MM.1S (cell line): ENCODE measurements around the gene TMC2.

Experiments used
- DNase-seq: peaks from one replicate; pipeline ENCODE4 v3.0.0-alpha.2; 2015
- H2AFZ ChIP-seq: fragments of 300-600 bp; sonication (generic); 2 replicates; pipeline ENCODE4 v1.6.0; 2016; ENCODE audit warnings: antibody characterized with exemption, low read length
- H3F3A ChIP-seq: fragments of 300-600 bp; sonication (generic); 2 replicates; pipeline ENCODE4 v1.6.1; 2016; ENCODE audit warnings: mild to moderate bottlenecking, antibody characterized with exemption, low read length, moderate library complexity, mixed read lengths; ENCODE audit not compliant: insufficient read depth
- H3K27ac ChIP-seq: fragments of 300-600 bp; sonication (generic); 2 replicates; pipeline ENCODE4 v1.5.1; 2016; ENCODE audit warnings: mild to moderate bottlenecking, low read length
- H3K27me3 ChIP-seq: fragments of 300-600 bp; sonication (generic); replicated peaks from 2 replicates; pipeline ENCODE4 v1.6.0; 2016; ENCODE audit warnings: low read length; ENCODE audit not compliant: insufficient read depth
- H3K36me3 ChIP-seq: fragments of 300-600 bp; sonication (generic); replicated peaks from 2 replicates; pipeline ENCODE4 v1.6.1; 2016; ENCODE audit warnings: mild to moderate bottlenecking, low read length, mixed read lengths; ENCODE audit not compliant: insufficient read depth
- H3K4me1 ChIP-seq: fragments of 300-600 bp; sonication (generic); 2 replicates; pipeline ENCODE4 v1.6.1; 2016; ENCODE audit warnings: low read length, mixed read lengths
- H3K4me2 ChIP-seq: fragments of 300-600 bp; sonication (generic); 2 replicates; pipeline ENCODE4 v1.6.0; 2016; ENCODE audit warnings: low read depth, low read length
- H3K4me3 ChIP-seq: fragments of 300-600 bp; sonication (generic); 2 replicates; pipeline ENCODE4 v1.5.1; 2016; ENCODE audit warnings: low read length, mixed read lengths
- H3K79me2 ChIP-seq: fragments of 300-600 bp; sonication (generic); 2 replicates; pipeline ENCODE4 v1.6.1; 2016; ENCODE audit warnings: mixed run types, low read length, mixed read lengths
- H3K9ac ChIP-seq: fragments of 300-600 bp; sonication (generic); 2 replicates; pipeline ENCODE4 v1.6.1; 2016; ENCODE audit warnings: low read length, mixed read lengths
- H3K9me2 ChIP-seq: fragments of 300-600 bp; sonication (generic); replicated peaks from 2 replicates; pipeline ENCODE4 v1.6.1; 2016; ENCODE audit warnings: mild to moderate bottlenecking, low read length, mixed read lengths; ENCODE audit not compliant: insufficient read depth
- H3K9me3 ChIP-seq: fragments of 300-600 bp; sonication (generic); replicated peaks from 2 replicates; pipeline ENCODE4 v1.6.1; 2016; ENCODE audit warnings: mild to moderate bottlenecking, low read length, mixed read lengths; ENCODE audit not compliant: insufficient read depth
- H4K20me1 ChIP-seq: fragments of 300-600 bp; sonication (generic); 2 replicates; pipeline ENCODE4 v1.6.1; 2016; ENCODE audit warnings: mild to moderate bottlenecking, low read length, moderate library complexity, mixed read lengths; ENCODE audit not compliant: insufficient read depth
- EZH2 ChIP-seq: fragments of 300-600 bp; sonication (generic); optimal IDR thresholded peaks from 2 replicates; pipeline ENCODE3; 2017; ENCODE audit warnings: low read depth, mild to moderate bottlenecking, antibody characterized with exemption, low read length, mixed read lengths
- EZH2phosphoT487 ChIP-seq: fragments of 300-600 bp; sonication (generic); IDR thresholded peaks from 2 replicates; pipeline ENCODE4 v1.6.1; 2018; ENCODE audit warnings: antibody characterized with exemption, low read length
- TF ChIP-seq, protein P1 (sequence below): fragments of 300-600 bp; sonication (generic); IDR thresholded peaks from 2 replicates; pipeline ENCODE4 v1.5.1; 2016; ENCODE audit warnings: antibody characterized with exemption, low read length, mixed read lengths

TMC2 gene

DNA sequence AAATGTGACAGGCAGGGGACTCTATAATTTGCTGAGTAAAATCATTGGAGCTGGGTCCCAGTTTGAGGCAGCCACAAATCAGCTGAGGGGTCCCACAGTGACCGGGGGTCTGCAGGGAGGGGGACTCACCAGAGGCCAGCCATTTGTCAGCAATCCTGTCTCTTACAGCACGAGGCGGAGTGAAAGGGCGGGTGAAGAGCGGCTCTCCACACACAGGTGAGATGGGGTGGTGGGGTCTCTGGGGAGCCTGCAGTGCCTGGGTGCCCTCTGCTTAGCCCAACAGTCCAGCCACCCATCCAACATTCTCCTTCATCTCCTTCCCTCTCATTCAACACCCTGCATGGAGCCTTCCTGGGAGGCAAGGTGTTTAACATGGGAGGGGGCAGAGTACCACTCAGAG is 728 bp downstream of the TMC2 start:
- no peaks in the 10 kb centered on the region for H3F3A ChIP-seq
- H3K4me2 ChIP-seq, result no peak overlapping the region
- H3K27ac ChIP-seq, result no peak overlapping the region
- no peaks in the 10 kb centered on the region for H3K9me3 ChIP-seq
- H2AFZ ChIP-seq, result no peak overlapping the region
- no peaks in the 10 kb centered on the region for H3K9me2 ChIP-seq
- H3K4me3 ChIP-seq, result no peak overlapping the region
- TF ChIP-seq, protein P1, sequence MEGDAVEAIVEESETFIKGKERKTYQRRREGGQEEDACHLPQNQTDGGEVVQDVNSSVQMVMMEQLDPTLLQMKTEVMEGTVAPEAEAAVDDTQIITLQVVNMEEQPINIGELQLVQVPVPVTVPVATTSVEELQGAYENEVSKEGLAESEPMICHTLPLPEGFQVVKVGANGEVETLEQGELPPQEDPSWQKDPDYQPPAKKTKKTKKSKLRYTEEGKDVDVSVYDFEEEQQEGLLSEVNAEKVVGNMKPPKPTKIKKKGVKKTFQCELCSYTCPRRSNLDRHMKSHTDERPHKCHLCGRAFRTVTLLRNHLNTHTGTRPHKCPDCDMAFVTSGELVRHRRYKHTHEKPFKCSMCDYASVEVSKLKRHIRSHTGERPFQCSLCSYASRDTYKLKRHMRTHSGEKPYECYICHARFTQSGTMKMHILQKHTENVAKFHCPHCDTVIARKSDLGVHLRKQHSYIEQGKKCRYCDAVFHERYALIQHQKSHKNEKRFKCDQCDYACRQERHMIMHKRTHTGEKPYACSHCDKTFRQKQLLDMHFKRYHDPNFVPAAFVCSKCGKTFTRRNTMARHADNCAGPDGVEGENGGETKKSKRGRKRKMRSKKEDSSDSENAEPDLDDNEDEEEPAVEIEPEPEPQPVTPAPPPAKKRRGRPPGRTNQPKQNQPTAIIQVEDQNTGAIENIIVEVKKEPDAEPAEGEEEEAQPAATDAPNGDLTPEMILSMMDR, result no peak
- TF ChIP-seq EZH2phosphoT487 (no peak), EZH2 (no peak)
- peaks cover 25% of the 10 kb centered on the region for H3K27me3 ChIP-seq
- no peaks in the 10 kb centered on the region for H3K36me3 ChIP-seq
- no peaks in the 10 kb centered on the region for H3K79me2 ChIP-seq
- no peaks in the 10 kb centered on the region for H4K20me1 ChIP-seq
- no peak for DNase-seq
- H3K4me1 ChIP-seq, result no peaks in the 10 kb centered on the region
- no peak overlapping the region for H3K9ac ChIP-seq

DNA sequence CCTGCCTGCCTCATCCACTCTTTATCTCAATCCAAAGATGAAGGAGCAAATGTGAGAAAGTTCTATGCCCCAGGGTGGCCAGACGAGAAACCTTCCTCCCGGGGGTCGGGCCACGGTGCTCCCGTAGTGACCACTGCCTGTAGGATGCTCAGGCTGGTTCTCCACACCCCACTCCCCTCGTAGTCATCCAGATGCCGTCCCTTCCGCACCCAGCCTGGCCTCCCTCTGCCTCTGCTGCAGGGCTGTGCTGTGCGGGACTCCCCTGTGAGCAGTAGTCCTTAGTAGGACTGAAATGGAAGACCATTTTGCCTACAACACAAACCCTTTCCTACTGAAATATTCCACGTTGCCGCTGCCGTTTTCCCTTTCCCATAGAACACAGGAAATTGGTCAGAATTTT is 2.0 kb downstream of the TMC2 start:
- Histone ChIP-seq H3K9ac (no peak overlapping the region), H4K20me1 (no peaks in the 10 kb centered on the region), H3K27ac (no peak overlapping the region)

DNA sequence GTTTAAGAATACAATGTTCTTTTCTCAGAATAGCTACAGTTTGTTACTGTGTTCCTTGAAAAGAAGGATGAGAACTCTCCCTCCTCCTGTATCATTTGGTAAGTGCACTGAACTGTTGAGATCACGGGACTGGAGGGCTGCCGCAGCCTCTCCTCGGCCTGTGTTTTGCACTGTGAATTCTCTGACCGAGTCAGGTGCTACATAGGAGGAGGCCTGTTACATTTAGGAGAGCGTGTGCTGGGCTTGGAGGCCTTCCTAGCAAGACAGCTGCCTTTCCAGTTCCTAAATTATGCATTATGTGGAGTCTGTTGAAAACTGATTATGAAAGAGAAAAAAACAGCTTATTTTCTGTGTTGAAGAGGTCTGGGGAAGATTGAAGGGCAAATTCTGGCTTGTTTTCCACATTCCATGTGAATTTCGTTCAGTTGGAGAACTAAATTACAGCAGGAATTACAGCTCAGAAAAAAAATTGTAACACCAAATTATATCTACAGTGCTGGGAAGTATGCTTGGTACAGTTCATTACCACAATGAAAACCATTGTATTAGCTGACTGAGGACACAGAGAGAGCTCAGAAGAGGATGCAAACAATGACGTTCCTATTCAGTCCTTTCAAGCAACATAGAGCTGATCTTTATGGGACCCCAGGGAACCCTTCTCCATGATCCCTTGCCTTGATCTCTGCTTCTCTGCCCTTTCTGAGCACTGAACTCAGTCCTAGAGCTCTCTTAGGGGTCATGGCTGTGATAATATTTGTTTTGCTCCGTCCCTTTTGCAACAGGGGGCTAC is 2.8 kb downstream of the TMC2 start:
- H3K4me3 ChIP-seq, result no peak overlapping the region
- H2AFZ ChIP-seq, result no peak overlapping the region
- H3K9ac ChIP-seq, result no peak overlapping the region
- H3K36me3 ChIP-seq, result no peaks in the 10 kb centered on the region
- no peaks in the 10 kb centered on the region for H3K79me2 ChIP-seq
- H3K4me1 ChIP-seq, result no peaks in the 10 kb centered on the region
- no peak for DNase-seq
- H3F3A ChIP-seq, result no peaks in the 10 kb centered on the region
- peaks cover 20% of the 10 kb centered on the region for H3K27me3 ChIP-seq
- no peaks in the 10 kb centered on the region for H3K9me2 ChIP-seq
- H4K20me1 ChIP-seq, result no peaks in the 10 kb centered on the region
- TF ChIP-seq EZH2phosphoT487, result no peak
- TF ChIP-seq EZH2, result no peak
- TF ChIP-seq, protein P1, result no peak
- H3K27ac ChIP-seq, result no peak overlapping the region
- no peak overlapping the region for H3K4me2 ChIP-seq
- no peaks in the 10 kb centered on the region for H3K9me3 ChIP-seq

More for the DNA sequence above, 2.0 kb downstream of the TMC2 start:
- H3K79me2 ChIP-seq, result no peaks in the 10 kb centered on the region
- no peak overlapping the region for H3K4me3 ChIP-seq
- H3F3A ChIP-seq, result no peaks in the 10 kb centered on the region
- no peaks in the 10 kb centered on the region for H3K9me3 ChIP-seq
- peaks cover 25% of the 10 kb centered on the region for H3K27me3 ChIP-seq
- TF ChIP-seq EZH2phosphoT487 (no peak), EZH2 (no peak)
- TF ChIP-seq, protein P1, result no peak
- no peaks in the 10 kb centered on the region for H3K9me2 ChIP-seq
- no peak overlapping the region for H2AFZ ChIP-seq
- no peaks in the 10 kb centered on the region for H3K36me3 ChIP-seq
- no peak overlapping the region for H3K4me2 ChIP-seq
- no peaks in the 10 kb centered on the region for H3K4me1 ChIP-seq
- no peak for DNase-seq
